HG03460 (cell line): ENCODE measurements around the gene QARS1.

ENCODE experiments used
- ATAC-seq: cut with Tn5 transposase; IDR thresholded peaks from one replicate; pipeline ENCODE4 v1.9.1; 2021; ENCODE audit not compliant: unreplicated experiment

Gene QARS1

GRCh38 chr3:49104427-49105291 lies at the start of gene QARS1:
TSS of gene QARS1 (minus strand) at chr3:49104757. CDS start at chr3:49104733, 24 bp downstream.
- ATAC-seq = peak; percentile 92

DNA sequence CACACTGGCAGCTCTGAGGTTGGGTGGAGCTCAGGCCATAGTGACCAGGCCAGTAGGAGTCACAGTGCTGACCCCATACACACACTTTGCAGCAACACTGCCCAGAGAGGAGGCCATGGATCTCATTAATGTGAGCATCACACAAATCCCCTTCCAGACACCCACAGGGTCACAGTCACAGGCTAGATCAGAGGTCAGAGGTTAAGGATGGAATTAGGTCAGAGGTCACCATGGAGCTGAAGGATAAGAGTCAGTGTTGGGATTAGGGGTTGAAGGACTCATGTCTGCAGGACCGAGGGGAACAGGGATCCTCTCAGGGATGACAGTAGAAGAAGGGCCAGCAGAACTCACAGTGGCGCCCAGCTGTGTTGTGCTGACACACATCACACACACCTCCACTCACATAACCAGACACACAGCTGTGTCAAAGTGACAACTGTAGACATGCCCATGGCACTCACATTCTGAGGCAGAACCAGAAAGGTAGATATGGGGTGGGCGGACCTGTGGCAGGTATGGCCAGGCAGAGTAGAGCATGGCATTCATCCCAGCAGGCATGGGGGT lies 48.9 kb upstream of the QARS1 start:
- no peak for ATAC-seq

DNA sequence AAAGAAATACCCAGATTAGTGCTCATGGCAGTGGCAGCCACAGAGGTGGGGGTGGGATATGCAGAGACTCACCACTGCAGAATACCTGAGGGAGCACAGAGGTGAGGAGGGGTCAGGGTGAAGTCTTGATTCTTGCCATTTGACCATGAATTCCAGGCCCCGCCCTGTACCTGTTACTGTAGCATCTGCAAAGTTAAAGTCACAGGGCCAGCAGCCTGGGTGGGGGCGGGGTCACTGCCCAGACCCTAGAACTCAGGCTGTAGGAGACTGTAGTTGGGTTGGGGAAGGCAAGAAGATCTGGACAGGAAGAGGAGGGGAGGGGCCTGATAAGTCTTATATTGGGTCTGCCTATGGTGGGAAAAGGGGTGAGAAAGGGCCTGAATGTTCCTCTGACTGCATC lies 47.1 kb upstream of the QARS1 start:
- ATAC-seq = no peak

GRCh38 chr3:49148159-49148558 lies 43.6 kb upstream of the QARS1 start:
- ATAC-seq = no peak

GRCh38 chr3:49140080-49140479 lies 35.5 kb upstream of the QARS1 start:
- ATAC-seq = no peak

- ATAC-seq = no peak
Measured at GRCh38 chr3:49135499-49135898, 30.9 kb upstream of the QARS1 start.

DNA sequence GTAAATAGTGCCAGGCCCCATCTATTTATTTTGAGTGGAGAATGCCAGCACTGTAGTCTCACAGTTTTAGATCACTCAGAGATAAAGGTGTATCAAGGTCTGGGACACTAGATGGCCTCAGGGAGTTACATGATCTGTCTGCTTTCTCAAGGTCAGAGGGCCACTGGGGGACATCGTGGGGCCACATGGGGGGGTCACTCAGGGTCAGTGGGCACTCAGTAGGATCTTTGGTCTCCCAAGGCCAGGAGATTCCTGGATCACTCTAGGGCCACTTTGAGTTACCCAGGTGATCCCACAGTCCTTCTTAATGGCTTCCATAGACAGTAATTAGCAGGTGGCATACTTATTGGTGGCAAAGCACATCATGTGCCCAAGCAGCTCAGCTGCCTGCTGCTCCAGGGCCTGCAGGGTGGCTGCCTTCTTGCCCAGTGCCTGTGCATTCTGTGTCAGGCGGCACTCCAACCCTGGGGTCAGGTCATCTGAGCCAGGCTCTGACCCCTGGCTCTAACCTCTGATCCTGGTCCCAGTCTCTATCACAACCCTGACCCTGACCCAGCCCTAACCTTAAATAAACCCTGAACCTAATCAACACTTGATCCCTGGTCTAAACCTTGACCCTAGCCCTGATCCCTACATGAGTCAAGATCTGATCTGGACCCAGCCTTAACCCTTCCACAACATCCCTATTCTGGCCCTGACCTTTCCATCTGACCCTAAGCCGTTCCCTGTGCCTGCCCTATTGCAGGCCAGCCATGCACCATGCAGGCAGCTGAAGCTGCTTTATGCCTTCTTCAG lies 30.1 kb upstream of the QARS1 start:
- no peak for ATAC-seq

- no peak for ATAC-seq
Measured at GRCh38 chr3:49133226-49133951, 28.8 kb upstream of the QARS1 start.

GRCh38 chr3:49132437-49133225 lies 28.1 kb upstream of the QARS1 start, which contains the start of gene LAMB2:
TSS of gene LAMB2 (minus strand) at chr3:49133050. CDS start at chr3:49132867, 183 bp downstream.
- ATAC-seq = no peak

DNA sequence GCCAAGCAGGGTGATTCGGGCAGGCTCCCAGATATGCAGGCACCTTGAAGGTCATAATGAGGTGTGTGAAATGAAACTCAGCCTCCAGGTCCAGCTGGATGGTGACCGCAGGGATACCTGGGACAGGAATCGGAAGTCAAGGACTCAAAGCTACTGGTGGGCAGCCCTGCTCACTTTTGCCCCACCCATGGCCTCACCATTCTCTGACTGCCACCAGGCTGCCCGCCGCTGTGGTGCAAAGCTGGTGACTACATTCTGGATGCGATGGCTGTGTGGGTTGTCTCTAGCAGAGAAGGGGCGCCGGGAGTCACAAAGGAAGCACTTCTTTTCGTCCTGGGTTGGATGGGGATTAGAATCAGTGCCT lies 27.5 kb upstream of the QARS1 start:
- ATAC-seq = no peak

GRCh38 chr3:49131576-49131975 lies 27.0 kb upstream of the QARS1 start:
- ATAC-seq = no peak

DNA sequence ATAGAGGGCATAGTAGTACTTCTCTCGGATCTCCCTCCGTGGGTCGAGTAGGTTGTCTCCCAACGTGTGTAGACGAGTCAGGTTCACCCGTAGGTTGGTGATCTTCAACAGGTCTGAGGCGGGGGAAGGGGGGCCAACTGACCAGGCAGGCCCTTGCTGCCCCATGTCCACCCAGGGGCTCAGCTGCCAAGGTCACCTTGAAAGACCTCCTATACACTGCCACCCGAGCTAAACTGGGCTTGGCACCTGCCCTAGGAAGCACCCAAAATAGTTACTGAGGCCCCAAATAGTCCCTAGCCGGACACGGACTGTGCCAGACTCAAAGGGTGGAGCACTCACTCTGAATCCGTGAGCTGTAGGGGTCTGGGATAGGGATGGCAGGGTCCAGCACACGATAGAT lies 26.5 kb upstream of the QARS1 start:
- no peak for ATAC-seq

GRCh38 chr3:49124991-49125670 lies 20.6 kb upstream of the QARS1 start:
- ATAC-seq = no peak

GRCh38 chr3:49124203-49124602 lies 19.6 kb upstream of the QARS1 start:
- ATAC-seq = no peak

GRCh38 chr3:49123687-49124086 lies 19.1 kb upstream of the QARS1 start:
- ATAC-seq = no peak

GRCh38 chr3:49122886-49123545 lies 18.5 kb upstream of the QARS1 start:
- ATAC-seq = no peak

DNA sequence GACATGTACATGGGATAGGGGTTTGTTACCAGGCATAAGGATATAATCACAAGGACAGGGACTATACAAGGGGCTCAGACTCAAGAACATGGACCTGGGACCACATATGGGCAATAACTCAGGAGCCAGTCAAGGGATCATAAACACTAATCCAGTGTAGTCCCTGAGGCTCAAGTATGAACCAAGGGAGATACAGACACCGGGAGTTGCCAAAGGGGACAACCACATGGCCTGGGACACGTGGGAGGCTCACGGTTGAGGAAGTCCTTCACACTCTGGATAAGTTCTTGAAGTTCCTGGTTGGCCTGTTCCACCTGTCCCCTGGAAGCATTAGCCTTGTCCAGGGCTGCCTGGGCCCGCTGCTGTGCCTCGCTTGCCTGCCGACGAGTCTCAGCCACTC lies 17.9 kb upstream of the QARS1 start:
- ATAC-seq = no peak

DNA sequence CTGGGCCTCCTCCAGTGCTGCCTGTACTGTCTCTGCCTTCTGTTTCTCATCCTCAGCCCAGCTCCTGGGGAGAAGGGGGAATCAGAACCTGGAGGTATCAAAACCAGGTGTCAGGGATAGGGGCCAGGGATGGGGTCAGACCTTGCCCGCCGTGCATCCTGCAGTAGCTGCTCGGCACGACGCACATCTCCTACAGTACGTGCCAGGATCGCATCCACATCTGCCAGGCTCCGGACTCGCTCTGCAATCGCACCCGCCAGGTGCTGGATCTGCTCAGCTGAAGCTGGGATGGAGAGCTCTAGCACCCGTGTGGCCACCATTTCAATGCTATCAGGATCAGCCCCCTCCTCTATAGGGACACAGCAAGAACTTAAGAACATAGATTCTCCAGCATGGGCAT lies 17.5 kb upstream of the QARS1 start:
- no peak for ATAC-seq

DNA sequence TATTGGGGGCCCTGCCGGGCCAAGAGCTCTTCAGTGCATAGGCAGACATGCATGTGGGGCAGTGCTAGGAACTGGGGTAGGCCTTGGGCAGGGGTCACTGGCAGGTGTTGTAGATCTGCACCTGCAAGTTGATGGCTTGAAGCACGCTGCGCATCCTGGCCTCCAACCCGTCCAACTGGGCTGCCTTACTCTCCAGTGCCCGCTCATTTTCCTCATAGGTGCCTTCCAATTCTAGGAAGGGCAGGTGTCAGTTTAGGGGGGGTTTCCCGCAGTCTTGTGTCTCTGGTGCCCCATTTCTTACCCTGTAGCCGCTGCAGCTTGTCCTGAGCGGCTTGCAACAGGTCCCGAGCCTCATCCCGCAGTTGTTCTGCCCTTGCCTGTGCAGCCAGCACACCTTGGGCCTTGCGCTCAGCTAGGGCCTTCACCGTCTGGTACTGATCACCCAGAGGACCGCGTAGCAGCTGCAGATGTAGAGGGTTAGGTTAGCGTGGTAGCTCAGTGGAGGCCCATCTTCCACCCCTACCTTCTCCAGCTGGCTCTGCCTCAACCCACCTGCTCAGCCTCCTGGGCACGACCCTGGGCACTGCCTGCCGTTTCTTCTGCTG lies 16.7 kb upstream of the QARS1 start:
- no peak for ATAC-seq
